ENCODE data around the gene TAOK2.
"Not testable (repeated sequence)": the region's sequence is repeated elsewhere in the genome, so short reads cannot be mapped to it uniquely, and the experiment has no call there.

Gene TAOK2

GRCh38 chr16:30023586-30023985 lies 49.9 kb downstream of the TAOK2 start:
- no peak for DNase-seq (ENCODE audit: low read depth)

- no peak for DNase-seq (ENCODE audit: low read depth)
These were observed 50.8 kb downstream of the TAOK2 start for GRCh38 chr16:30024451-30024850.

GRCh38 chr16:30025156-30025555 lies 51.5 kb downstream of the TAOK2 start:
- DNase-seq (ENCODE audit: low read depth): no peak

- no peak for DNase-seq (ENCODE audit: low read depth)
These were observed 51.9 kb downstream of the TAOK2 start for GRCh38 chr16:30025574-30025973.

GRCh38 chr16:30026449-30026848 lies 52.8 kb downstream of the TAOK2 start:
- DNase-seq (ENCODE audit: low read depth): no peak

GRCh38 chr16:30027588-30028437 lies 54.1 kb downstream of the TAOK2 start:
- no peak for DNase-seq (ENCODE audit: low read depth)

GRCh38 chr16:30028438-30029076 lies 54.9 kb downstream of the TAOK2 start:
- no peak for DNase-seq (ENCODE audit: low read depth)

GRCh38 chr16:30030011-30030685 lies 56.5 kb downstream of the TAOK2 start:
- DNase-seq (ENCODE audit: low read depth): no peak

- no peak for DNase-seq (ENCODE audit: low read depth)
These were observed 57.3 kb downstream of the TAOK2 start, which contains the start of gene TLCD3B for GRCh38 chr16:30030841-30031413. Gene TLCD3B, minus strand, starts transcription at chr16:30031271. Its CDS starts 744 bp downstream, at chr16:30030527.

- no peak for DNase-seq (ENCODE audit: low read depth)
These were observed 57.8 kb downstream of the TAOK2 start for GRCh38 chr16:30031477-30031918.

GRCh38 chr16:30032083-30032819 lies 58.6 kb downstream of the TAOK2 start:
- no peak for DNase-seq (ENCODE audit: low read depth)

- DNase-seq (ENCODE audit: low read depth): no peak
These were observed 59.6 kb downstream of the TAOK2 start for GRCh38 chr16:30033270-30033669.

- no peak for DNase-seq (ENCODE audit: low read depth)
These were observed 66.6 kb downstream of the TAOK2 start for GRCh38 chr16:30040221-30040620.

- not testable (repeated sequence) for DNase-seq (ENCODE audit: low read depth)
These were observed 67.0 kb downstream of the TAOK2 start for GRCh38 chr16:30040690-30041089.

- no peak for DNase-seq (ENCODE audit: low read depth)
These were observed 68.2 kb downstream of the TAOK2 start for GRCh38 chr16:30041841-30042240.
